MM.1S (cell line): ENCODE measurements around the gene PRKCA.

ENCODE experiments used
- DNase-seq: peaks from one replicate; pipeline ENCODE4 v3.0.0-alpha.2; 2015
- H2AFZ ChIP-seq: fragments of 300-600 bp; sonication (generic); 2 replicates; pipeline ENCODE4 v1.6.0; 2016; ENCODE audit warnings: antibody characterized with exemption, low read length
- H3F3A ChIP-seq: fragments of 300-600 bp; sonication (generic); 2 replicates; pipeline ENCODE4 v1.6.1; 2016; ENCODE audit warnings: mild to moderate bottlenecking, antibody characterized with exemption, low read length, moderate library complexity, mixed read lengths; ENCODE audit not compliant: insufficient read depth
- H3K27ac ChIP-seq: fragments of 300-600 bp; sonication (generic); 2 replicates; pipeline ENCODE4 v1.5.1; 2016; ENCODE audit warnings: mild to moderate bottlenecking, low read length
- H3K27me3 ChIP-seq: fragments of 300-600 bp; sonication (generic); replicated peaks from 2 replicates; pipeline ENCODE4 v1.6.0; 2016; ENCODE audit warnings: low read length; ENCODE audit not compliant: insufficient read depth
- H3K36me3 ChIP-seq: fragments of 300-600 bp; sonication (generic); replicated peaks from 2 replicates; pipeline ENCODE4 v1.6.1; 2016; ENCODE audit warnings: mild to moderate bottlenecking, low read length, mixed read lengths; ENCODE audit not compliant: insufficient read depth
- H3K4me1 ChIP-seq: fragments of 300-600 bp; sonication (generic); 2 replicates; pipeline ENCODE4 v1.6.1; 2016; ENCODE audit warnings: low read length, mixed read lengths
- H3K4me2 ChIP-seq: fragments of 300-600 bp; sonication (generic); 2 replicates; pipeline ENCODE4 v1.6.0; 2016; ENCODE audit warnings: low read depth, low read length
- H3K4me3 ChIP-seq: fragments of 300-600 bp; sonication (generic); 2 replicates; pipeline ENCODE4 v1.5.1; 2016; ENCODE audit warnings: low read length, mixed read lengths
- H3K79me2 ChIP-seq: fragments of 300-600 bp; sonication (generic); 2 replicates; pipeline ENCODE4 v1.6.1; 2016; ENCODE audit warnings: mixed run types, low read length, mixed read lengths
- H3K9ac ChIP-seq: fragments of 300-600 bp; sonication (generic); 2 replicates; pipeline ENCODE4 v1.6.1; 2016; ENCODE audit warnings: low read length, mixed read lengths
- H3K9me2 ChIP-seq: fragments of 300-600 bp; sonication (generic); replicated peaks from 2 replicates; pipeline ENCODE4 v1.6.1; 2016; ENCODE audit warnings: mild to moderate bottlenecking, low read length, mixed read lengths; ENCODE audit not compliant: insufficient read depth
- H3K9me3 ChIP-seq: fragments of 300-600 bp; sonication (generic); replicated peaks from 2 replicates; pipeline ENCODE4 v1.6.1; 2016; ENCODE audit warnings: mild to moderate bottlenecking, low read length, mixed read lengths; ENCODE audit not compliant: insufficient read depth
- H4K20me1 ChIP-seq: fragments of 300-600 bp; sonication (generic); 2 replicates; pipeline ENCODE4 v1.6.1; 2016; ENCODE audit warnings: mild to moderate bottlenecking, low read length, moderate library complexity, mixed read lengths; ENCODE audit not compliant: insufficient read depth
- EZH2 ChIP-seq: fragments of 300-600 bp; sonication (generic); optimal IDR thresholded peaks from 2 replicates; pipeline ENCODE3; 2017; ENCODE audit warnings: low read depth, mild to moderate bottlenecking, antibody characterized with exemption, low read length, mixed read lengths
- EZH2phosphoT487 ChIP-seq: fragments of 300-600 bp; sonication (generic); IDR thresholded peaks from 2 replicates; pipeline ENCODE4 v1.6.1; 2018; ENCODE audit warnings: antibody characterized with exemption, low read length
- TF ChIP-seq, protein P1 (sequence below): fragments of 300-600 bp; sonication (generic); IDR thresholded peaks from 2 replicates; pipeline ENCODE4 v1.5.1; 2016; ENCODE audit warnings: antibody characterized with exemption, low read length, mixed read lengths

PRKCA gene

DNA sequence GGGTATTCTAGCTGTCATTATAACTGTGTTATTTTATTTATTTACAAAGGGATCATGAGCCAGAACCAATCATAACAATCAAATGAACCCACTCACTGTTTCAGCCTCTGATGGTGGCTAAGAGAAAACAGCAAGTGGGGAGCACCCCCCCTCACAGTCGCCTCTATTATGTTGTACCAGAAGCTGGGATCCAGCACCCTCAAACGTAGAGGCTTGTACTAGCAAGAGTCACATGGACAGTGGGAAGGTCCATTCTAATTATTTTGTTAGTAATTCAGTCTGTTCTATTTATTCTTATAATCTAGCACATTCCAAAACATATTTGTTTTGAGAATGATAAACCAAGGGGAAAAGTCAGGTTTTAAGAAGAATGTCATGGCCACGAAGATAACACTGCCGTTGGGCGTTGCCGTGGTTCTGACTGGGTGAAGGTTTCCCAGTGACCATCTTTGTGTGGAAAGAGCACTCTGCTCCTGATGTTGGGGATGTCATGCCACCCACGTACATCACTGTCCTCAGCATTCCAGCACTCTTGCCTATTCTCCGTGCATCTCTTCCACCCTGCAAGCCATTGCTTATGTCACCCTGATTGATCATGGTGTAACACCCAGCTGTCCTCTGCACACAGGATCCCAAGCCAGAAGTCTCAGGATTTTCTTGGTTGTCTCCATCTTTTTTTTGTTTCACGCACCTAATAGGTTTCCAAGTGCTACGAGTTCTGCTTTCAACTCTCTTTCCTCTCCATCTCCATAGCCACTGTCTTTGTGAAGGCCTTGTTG lies 205.8 kb downstream of the PRKCA start:
- H3K4me2 ChIP-seq = no peak overlapping the region
- no peaks in the 10 kb centered on the region for H3K79me2 ChIP-seq
- no peaks in the 10 kb centered on the region for H3K27me3 ChIP-seq
- no peak overlapping the region for H3K9ac ChIP-seq
- H3K9me3 ChIP-seq = no peaks in the 10 kb centered on the region
- H3K9me2 ChIP-seq = no peaks in the 10 kb centered on the region
- H3K36me3 ChIP-seq = no peaks in the 10 kb centered on the region
- H3F3A ChIP-seq = no peaks in the 10 kb centered on the region
- H3K4me3 ChIP-seq = no peak overlapping the region
- H3K4me1 ChIP-seq = no peaks in the 10 kb centered on the region
- H4K20me1 ChIP-seq = no peaks in the 10 kb centered on the region
- no peak overlapping the region for H3K27ac ChIP-seq
- DNase-seq = no peak
- H2AFZ ChIP-seq = no peak overlapping the region
- TF ChIP-seq, protein P1, sequence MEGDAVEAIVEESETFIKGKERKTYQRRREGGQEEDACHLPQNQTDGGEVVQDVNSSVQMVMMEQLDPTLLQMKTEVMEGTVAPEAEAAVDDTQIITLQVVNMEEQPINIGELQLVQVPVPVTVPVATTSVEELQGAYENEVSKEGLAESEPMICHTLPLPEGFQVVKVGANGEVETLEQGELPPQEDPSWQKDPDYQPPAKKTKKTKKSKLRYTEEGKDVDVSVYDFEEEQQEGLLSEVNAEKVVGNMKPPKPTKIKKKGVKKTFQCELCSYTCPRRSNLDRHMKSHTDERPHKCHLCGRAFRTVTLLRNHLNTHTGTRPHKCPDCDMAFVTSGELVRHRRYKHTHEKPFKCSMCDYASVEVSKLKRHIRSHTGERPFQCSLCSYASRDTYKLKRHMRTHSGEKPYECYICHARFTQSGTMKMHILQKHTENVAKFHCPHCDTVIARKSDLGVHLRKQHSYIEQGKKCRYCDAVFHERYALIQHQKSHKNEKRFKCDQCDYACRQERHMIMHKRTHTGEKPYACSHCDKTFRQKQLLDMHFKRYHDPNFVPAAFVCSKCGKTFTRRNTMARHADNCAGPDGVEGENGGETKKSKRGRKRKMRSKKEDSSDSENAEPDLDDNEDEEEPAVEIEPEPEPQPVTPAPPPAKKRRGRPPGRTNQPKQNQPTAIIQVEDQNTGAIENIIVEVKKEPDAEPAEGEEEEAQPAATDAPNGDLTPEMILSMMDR = no peak
- TF ChIP-seq EZH2phosphoT487 = no peak
- TF ChIP-seq EZH2 = no peak

DNA sequence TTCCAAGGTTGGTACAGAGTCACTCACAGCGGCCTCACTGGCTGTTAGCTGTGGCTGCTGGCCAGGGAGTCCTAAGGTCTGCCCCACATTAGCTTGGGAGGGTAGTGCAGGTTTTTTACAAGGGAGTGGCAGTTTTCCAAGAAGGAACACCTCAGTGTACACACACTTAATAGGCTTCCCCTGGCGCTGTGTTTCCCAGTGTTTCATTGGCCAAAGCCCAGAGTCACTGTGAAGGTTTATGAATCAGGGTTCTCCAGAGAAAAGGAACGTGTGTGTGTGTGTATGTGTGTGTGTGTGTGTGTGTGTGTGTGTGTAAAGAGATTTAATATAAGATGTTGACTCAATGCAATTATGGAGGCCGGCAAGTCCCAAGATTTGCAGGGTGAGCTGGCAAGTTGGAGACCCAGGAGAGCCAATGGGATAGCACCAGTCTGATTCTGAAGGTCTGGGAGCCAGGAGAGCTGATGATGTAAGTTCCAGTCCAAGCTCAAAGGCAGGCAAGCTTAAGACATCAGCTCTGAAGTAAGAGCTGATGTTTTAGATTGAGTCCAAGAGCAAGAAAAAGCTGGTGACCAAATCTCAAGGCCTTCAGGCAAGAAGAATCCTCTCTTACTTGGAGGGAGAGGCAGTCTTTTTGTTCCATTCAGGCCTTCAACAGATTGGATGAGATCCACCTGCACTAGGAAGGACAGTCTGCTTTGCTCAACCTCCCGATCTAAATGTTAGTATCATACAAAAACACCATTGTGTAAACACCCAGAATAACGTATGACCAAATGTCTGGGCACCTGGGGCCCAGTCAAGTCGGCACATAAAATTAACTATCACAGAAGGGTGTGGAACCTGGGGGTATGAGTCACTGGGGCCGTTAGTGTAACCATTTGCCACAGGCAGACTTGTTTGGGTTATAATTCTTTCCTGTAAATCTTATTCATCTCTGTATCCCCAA lies 206.8 kb downstream of the PRKCA start:
- Histone ChIP-seq H3F3A (no peaks in the 10 kb centered on the region), H3K4me3 (no peak overlapping the region), H3K9me3 (no peaks in the 10 kb centered on the region), H4K20me1 (no peaks in the 10 kb centered on the region), H3K79me2 (no peaks in the 10 kb centered on the region), H3K27me3 (no peaks in the 10 kb centered on the region), H3K36me3 (no peaks in the 10 kb centered on the region), H3K9ac (no peak overlapping the region), H2AFZ (no peak overlapping the region), H3K9me2 (no peaks in the 10 kb centered on the region), H3K4me2 (no peak overlapping the region), H3K4me1 (no peaks in the 10 kb centered on the region), H3K27ac (no peak overlapping the region)
- no peak for DNase-seq
- TF ChIP-seq, protein P1 = no peak
- TF ChIP-seq EZH2phosphoT487 (no peak), EZH2 (no peak)

- Histone ChIP-seq H3K4me1 (no peaks in the 10 kb centered on the region), H3K4me2 (no peak overlapping the region), H3K79me2 (no peaks in the 10 kb centered on the region), H3F3A (no peaks in the 10 kb centered on the region), H3K4me3 (no peak overlapping the region), H3K9ac (no peak overlapping the region), H3K27ac (no peak overlapping the region), H3K9me2 (no peaks in the 10 kb centered on the region), H3K36me3 (no peaks in the 10 kb centered on the region), H3K9me3 (no peaks in the 10 kb centered on the region), H3K27me3 (no peaks in the 10 kb centered on the region), H4K20me1 (no peaks in the 10 kb centered on the region), H2AFZ (no peak overlapping the region)
- DNase-seq = no peak
- no peak for TF ChIP-seq EZH2phosphoT487
Measured at GRCh38 chr17:66509926-66510325, 207.5 kb downstream of the PRKCA start.
